Measurements from ENCODE around the gene FLT4. TPM values are rescaled to one million over a fixed set of nuclear protein-coding genes. Genes with fewer than 3 reads are reported as not detected.

FLT4 gene
- total and polyA plus RNA-seq, 9 of the 15 experiments (the other 6 are each of a cell fraction or from before 2014, with no cell fraction given): 0.01 to 0.42 (median 0.14) TPM; not detected in 2

DNA sequence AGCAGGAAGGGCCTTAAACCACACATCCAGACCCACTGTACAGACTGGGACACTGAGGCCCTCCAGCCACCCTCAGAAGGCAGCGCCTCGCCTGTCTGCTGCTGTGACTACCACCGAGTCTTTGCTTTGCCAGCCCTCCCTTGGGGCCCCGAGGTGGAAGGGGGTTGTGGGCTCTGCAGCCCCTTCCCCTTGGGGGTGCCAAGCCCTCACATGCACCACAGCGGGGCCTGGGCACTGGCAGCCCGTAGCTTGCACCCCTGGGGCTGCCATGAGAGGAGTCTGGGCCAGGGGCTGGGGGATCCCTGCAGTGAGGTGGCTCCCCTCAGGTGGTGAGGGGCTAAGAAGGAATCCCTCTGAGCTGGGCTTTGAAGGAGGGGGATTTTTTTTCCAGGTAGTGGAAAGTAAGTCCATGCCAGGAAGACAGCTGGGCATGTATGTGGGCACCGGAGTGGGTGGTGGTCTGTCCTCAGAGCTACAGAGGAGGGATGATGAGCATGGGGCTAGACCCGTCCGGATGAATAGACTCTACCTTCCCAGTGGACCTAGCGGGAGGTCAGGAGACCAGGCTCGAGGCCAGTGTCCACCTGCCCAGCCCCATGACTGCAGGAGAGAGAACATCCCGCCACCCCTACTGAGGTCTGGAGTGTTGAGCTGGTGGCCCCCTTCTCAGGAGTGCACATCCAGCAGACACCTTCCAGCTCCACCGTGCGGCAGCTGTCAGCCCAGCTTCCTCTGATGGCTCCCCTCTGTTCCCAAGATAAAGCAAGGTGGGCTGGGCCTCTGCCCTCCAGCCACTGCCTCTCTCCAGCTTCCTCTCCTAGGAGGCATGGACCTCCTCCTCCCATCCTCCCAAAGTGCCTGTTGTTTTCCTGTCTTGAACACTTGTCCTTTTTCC is 15.9 kb downstream of the FLT4 start:
- ATAC-seq: peak; percentile 66
- DNase-seq (ENCODE audit: extremely low read depth in 1 of 4, low spot score in 3 of 4): no peak
- in situ Hi-C loops (cut with MboI) (no loop called here), intact Hi-C loops (cut with micrococcal nuclease) (no loop called here)
- whole genome bisulfite sequencing (ENCODE audit: insufficient coverage, low coverage, missing lambda C conversion rate): 5% methylated on average over 10 of the region's 14 CpGs
- Histone ChIP-seq H3K36me3 (ENCODE audit: control insufficient read depth, insufficient read depth, low read length) (no peaks in the 10 kb centered on the region), H3K27me3 (ENCODE audit: control insufficient read depth in 2 of 2, insufficient read depth in 2 of 2, low read length in 2 of 2) (peaks cover 11 to 59% of the 10 kb centered on the region in 2 experiments; a peak in 4 of 5 replicates), H3K4me3 (no peak overlapping the region), H3K27ac (ENCODE audit: extremely low read depth, low read depth, low read length) (no peak overlapping the region), H4K20me1 (replicated peaks; ENCODE audit: control insufficient read depth, insufficient read depth, low read length) (peaks cover 6% of the 10 kb centered on the region), H3K4me1 (replicated peaks in 1 of 2; ENCODE audit: control insufficient read depth in 2 of 2, insufficient read depth in 2 of 2, low read length in 2 of 2) (peaks cover 0 to 46% of the 10 kb centered on the region in 2 experiments; a peak in 2 of 5 replicates), H3K79me2 (ENCODE audit: control insufficient read depth, insufficient read depth, low read length) (no peaks in the 10 kb centered on the region), H3K9me3 (replicated peaks; ENCODE audit: control insufficient read depth, insufficient read depth, low read depth, low read length) (no peaks in the 10 kb centered on the region), H3K9me1 (ENCODE audit: control insufficient read depth, insufficient read depth, low read length) (no peaks in the 10 kb centered on the region), H3K9ac (ENCODE audit: insufficient read depth in 1 of 2, low read depth in 2 of 2, low read length in 2 of 2) (no peak overlapping the region; a peak in 1 of 4 replicates), H3K4me2 (ENCODE audit: insufficient read depth, low read length) (no peak overlapping the region), H2AFZ (ENCODE audit: low read depth, low read length) (no peak overlapping the region)
- FAIRE-seq: no peak
- POLR2A ChIA-PET: interaction anchor here (0.5 to 0.9 kb wide), 3 partner anchors 30 to 521 kb away, joined by 3 read pairs; no protein-coding TSS in a partner anchor
- TF ChIP-seq, protein P1, sequence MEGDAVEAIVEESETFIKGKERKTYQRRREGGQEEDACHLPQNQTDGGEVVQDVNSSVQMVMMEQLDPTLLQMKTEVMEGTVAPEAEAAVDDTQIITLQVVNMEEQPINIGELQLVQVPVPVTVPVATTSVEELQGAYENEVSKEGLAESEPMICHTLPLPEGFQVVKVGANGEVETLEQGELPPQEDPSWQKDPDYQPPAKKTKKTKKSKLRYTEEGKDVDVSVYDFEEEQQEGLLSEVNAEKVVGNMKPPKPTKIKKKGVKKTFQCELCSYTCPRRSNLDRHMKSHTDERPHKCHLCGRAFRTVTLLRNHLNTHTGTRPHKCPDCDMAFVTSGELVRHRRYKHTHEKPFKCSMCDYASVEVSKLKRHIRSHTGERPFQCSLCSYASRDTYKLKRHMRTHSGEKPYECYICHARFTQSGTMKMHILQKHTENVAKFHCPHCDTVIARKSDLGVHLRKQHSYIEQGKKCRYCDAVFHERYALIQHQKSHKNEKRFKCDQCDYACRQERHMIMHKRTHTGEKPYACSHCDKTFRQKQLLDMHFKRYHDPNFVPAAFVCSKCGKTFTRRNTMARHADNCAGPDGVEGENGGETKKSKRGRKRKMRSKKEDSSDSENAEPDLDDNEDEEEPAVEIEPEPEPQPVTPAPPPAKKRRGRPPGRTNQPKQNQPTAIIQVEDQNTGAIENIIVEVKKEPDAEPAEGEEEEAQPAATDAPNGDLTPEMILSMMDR (IDR thresholded peaks at IDR 0.05 in 2 of 3, conservative IDR thresholded peaks at IDR 0.05 in 1 of 3; ENCODE audit: insufficient read depth in 2 of 3, low read depth in 1 of 3, low read length in 3 of 3): 0 out of 6 replicates have a peak, but pooled peaks of 1 of the 3 experiments have one; percentile 11
- TF ChIP-seq ZNF354B (CRISPR knock-in tag; IDR thresholded peaks at IDR 0.05): no peak
- CTCF ChIA-PET (ENCODE audit: low intra/inter-chr PET ratio): no interaction called here
- BruUV-seq (replicated peaks): no TSS peak
